Superior temporal gyrus (tissue), 1 donor: Measurements from ENCODE around the gene TXNRD3.
"Not testable (repeated sequence)": the region's sequence is repeated elsewhere in the genome, so short reads cannot be mapped to it uniquely, and the experiment has no call there.

Source experiments
- DNase-seq: peaks from one replicate; pipeline ENCODE4 v3.0.0-alpha.2; 2016; ENCODE audit errors: extremely low spot score

The TXNRD3 gene

DNA sequence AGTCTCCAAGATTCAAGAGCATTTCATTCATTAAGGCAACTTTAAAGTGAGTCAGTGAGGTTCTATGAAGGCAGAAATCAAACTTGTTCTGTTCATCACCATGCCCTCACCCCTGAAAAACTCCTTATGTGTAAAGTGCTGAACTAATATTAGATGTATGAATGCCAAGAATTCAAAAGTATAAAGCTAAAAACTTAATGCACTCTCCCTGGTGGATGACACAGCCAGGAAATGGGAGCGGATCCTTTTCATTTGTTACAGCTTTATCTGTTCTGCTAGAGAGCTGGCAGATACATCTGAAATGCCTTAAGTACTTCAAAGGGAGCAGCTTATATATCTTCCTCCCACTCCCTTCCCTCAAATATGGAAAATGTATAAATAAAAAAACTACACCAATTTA lies 8.2 kb downstream of the TXNRD3 start:
- no peak for DNase-seq

DNA sequence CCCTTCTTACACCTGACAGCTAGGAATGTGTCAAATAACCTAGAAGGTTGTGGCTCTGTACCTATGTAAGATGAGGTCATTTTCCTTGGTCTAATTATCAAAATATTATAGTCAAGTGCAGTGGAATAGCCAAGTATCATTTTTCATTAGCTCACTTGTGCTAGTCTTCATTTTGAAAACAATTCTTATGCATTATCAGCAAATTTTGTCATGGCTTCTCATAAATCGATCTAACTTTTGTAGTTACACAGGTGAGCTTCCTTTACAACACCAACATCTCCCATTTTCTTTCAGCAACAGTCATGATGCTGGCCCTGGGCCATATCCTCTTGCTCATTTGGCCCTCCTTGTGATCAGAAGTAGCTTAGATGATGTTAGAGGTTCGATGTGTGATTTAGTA lies 10.3 kb downstream of the TXNRD3 start:
- DNase-seq = no peak

DNA sequence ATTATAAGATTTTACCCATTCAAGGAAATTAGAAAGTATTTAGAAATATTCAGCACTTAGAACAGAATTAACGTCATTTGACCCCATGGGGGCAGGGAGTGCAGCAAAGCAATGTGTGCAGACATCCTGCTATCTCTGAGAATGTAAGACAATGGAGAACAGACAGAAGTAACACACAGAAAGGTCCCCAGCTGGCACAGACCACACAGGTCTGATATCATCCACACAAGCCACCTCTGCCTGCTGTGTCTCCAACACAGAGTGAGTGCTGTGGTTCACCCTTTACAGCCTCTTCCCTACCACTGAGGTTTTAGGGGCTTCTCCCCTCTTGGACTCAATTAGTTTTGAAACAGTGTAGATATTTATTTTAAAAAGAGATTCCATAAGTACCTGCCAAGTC lies 16.1 kb downstream of the TXNRD3 start:
- no peak for DNase-seq

DNA sequence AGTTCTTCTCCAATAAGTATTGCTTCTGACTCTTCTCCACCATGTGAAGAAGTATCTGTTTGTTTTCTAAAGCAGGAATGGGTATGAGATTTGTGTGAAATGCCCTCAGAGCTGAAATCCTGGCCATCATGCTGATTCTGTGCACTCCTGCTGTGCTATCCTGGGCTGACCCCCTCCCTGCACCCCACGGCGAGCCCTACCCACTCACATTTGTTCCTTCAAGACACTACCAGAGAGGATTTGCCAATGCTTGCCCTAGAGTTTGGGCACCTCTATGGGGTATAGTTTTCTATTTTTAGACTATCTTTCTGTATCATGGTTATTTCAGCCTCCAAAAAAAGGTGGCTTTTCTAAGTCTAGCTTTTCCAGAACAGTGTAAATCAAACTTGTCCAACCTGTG lies 18.5 kb downstream of the TXNRD3 start:
- no peak for DNase-seq

DNA sequence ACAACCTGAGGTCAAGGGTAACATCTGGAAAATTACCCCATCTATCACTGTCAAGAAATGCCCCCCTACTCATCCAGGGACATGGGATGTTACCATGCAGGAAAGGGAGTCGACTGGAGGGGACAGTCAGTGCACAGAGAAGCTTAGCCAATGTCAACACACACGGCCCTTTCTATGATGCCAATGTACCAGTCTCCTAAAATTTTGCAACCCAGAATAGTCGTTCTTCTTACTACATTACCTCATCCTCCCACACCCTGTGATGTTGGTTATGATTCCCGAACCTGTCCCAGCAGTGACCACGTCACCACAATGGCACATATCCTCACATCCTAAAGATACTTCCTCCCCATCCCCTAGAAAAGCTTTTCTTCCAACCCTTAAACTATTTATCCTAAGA lies 20.1 kb downstream of the TXNRD3 start:
- no peak for DNase-seq

DNA sequence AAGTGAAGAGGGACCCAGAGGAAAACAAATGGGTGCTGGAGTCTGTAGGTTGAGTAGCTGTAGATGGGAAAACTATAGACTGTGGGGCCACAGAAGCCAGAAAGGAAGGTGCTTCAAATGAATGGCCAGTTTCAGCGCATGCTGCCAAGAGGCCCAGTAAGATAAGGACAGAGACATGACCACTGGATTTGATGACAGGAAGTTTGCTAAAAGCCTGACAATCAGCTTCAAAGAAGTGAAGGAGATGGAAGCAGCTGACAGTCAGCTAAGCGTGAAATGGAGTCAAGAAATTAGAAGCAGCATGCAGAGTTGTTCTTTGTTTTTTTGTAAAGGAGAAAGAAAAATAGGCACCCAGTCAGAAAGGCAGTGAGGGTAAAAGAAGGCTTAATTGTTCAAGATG lies 24.9 kb downstream of the TXNRD3 start:
- no peak for DNase-seq

DNA sequence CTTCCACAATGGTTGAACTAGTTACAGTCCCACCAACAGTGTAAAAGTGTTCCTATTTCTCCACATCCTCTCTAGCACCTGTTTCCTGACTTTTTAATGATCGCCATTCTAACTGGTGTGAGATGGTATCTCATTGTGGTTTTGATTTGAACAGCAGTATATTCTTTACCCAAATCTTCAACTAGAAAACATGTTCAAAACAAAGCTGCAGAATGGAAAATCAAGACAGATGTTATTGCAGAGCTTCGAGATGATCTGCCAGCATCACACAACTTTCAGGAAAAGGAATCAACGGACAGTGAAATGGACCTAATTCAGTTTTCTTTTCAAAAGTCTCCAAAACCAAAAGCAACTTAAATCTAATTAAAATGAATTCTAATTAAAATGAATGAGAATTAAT lies 29.2 kb downstream of the TXNRD3 start:
- DNase-seq = not testable (repeated sequence)

DNA sequence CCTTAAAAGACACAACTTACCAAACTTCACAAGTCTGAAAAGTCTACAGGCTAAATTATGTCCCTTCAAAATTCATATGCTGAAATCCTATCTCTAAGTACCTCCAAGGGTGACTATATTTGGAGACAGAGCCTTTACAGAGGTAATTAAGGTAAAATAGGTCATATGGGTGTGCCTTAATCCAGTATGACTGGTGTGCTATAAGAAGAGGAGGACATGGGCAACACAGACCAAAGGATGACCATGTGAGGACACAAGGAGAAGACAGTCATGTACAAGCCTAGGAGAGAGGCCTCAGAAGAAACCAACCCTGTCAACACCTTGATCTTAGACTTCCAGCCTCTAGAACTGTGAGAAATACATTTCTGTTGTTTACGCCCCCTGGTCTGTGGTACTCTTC lies 32.2 kb downstream of the TXNRD3 start:
- DNase-seq = no peak

DNA sequence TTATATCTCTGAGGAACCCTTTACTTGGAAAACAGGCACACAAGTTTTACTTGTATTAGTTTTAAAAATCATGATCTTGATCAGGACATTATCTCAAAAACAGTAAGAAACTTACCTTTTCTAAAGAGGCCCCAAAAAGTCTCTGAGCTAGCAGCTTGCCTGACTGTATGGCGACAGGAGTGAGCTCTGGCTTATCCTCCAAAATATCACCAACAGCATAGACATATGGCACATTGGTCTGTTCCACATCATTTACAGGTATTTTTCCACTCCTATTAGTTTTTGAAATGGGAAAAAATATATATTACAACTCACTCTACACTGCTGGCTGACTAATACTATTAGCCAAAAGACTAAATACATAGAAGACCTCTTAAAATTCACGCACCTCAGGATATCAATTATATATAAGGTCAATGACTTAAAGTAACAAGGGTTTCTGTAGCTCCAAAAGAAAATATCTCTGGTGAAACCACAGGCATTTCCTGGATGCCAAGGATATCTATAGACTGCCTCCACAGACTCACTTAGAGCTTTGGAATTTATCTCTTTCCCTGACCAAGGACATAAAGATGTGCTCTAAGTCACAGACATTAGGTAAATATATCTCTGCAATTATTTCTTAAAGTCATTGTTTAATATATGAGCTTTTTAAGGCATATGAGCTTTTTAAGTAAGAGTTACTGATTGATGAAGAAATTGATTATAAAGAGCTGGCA lies 33.1 kb downstream of the TXNRD3 start:
- DNase-seq = no peak

DNA sequence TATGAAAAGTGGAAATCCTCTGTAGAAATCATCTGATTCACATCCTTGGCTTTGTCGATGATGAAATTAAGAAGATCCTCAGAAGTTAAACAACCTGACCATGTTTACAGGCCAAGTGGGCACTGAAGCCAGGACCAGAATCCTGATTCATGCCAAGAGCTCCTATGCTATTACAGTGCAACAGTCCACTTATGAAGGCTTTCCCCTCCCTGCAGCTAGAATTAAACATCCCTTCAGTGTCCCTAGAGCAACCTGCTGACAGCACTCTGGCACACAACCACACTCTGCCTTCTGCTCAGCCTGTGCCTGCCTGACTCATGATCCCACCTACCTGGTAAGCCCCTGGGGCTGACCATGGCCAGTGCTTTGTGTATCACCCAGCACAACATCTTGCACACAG lies 33.8 kb downstream of the TXNRD3 start:
- DNase-seq = no peak

DNA sequence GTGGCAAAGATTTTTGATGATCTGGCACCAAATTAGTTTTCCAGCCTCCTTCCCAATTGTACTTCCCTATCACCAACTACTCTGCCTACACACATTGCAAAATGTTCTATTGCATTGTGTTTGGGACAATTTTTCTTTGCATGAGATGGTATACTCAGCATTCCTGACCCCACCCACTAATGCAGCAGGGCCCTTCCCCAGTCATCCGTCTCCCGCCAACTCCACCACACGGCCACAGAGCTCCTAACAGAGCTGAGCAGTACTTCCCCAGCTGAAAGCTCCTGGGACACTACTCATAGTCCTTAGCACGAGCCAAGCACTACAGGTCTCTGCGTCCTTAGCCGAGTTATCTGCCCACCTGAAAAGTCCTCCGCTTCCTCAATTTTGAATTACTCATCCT lies 34.2 kb downstream of the TXNRD3 start:
- no peak for DNase-seq

DNA sequence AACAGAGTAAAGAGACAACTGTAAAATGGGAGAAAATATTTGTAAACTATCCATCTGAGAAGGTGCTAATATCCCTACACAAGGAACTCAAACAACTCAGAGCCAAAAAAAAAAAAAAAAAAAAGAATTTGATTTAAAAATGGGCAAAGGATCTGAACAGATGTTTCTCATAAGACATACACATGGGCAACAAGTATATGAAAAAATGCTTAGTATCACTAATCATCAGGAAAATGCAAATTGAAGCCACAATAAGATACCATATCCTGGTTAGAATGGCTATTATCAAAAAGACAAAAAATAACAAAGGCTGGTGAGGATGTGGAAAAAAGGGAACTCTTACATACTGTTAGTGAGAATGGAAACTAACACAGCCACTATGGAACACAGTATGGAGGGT lies 36.2 kb downstream of the TXNRD3 start:
- DNase-seq = no peak

DNA sequence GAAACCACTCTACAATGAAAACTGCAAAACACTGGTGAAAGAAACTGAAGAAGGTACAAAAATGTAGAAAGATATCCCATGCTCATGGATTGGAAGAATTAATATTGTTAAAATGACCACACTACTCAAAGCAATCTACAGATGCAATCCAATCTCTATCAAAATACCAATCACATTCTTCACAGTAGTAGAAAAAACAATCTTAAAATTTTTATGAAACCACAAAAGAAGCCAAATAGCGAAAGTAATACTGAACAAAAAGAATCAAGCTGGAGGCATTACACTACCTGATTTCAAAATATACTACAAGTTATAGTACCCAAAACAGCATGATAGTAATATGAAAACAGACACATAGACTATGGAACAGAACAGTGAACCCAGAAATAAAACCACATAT lies 36.9 kb downstream of the TXNRD3 start:
- no peak for DNase-seq

DNA sequence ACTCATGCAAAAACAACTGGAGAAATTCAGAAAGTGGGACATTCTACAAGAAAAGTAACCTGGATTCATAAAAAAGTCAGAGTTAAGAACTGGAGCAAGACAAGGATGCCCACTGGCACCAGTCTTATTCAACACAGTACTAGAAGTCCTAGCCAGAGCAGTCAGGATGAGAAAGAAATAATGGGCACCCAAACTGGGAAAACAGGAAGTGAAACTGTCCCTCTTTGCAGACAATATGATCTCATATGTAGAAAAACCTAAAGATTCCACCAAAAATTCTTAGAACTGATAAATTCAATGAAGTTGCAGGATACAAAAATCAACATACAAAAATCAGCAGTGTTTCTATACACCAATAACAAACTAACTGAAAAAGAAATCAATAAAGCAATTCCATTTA lies 37.4 kb downstream of the TXNRD3 start:
- no peak for DNase-seq

DNA sequence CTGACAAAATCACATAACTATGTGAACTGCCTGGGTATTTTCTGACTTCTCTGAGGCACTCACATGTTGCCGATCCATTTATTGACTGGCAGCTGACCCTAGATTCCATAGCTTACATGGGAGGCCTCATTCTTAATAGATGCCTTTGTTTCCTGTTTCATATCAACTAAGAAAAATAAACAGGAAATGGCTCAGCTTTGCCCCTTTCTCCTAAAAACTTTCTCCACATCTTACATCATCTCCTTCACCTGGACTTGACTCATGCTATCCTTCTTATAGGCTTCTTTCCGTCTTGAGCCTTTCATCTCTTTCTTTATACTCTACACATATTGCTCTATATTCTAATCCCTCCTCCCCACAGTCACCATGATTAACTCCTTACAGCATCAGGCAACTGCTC lies 38.0 kb downstream of the TXNRD3 start:
- DNase-seq = no peak

DNA sequence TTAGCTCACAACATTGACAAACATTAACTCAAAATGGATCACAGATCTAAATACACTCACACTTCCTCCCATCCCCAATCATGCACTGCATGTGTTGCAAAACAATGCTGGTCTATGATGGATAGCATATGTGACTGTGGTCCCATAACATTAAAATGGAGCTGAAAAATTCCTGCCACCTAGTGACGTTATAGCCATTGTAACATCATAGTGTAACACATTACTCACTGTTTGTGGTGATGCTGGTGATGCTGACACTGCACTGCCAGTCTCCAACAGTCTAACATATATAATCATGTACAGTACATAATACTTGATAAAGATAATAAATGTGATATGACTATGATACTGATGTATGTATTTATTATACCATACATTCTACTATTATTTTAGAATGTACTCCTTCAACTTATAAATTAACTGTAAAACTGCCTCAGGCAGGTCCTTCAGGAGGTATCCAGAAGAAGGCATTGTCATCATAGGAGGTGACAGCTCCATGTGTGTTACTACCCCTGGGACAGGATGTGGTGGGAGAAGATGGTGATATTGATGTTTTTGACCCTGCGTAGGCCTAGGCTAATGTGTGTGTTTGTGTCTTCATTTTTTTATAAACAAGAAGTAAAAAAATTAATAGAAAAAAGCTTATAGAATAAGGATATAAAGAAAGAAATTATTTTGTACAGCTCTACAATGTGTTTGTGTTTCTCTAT lies 41.3 kb downstream of the TXNRD3 start:
- no peak for DNase-seq

DNA sequence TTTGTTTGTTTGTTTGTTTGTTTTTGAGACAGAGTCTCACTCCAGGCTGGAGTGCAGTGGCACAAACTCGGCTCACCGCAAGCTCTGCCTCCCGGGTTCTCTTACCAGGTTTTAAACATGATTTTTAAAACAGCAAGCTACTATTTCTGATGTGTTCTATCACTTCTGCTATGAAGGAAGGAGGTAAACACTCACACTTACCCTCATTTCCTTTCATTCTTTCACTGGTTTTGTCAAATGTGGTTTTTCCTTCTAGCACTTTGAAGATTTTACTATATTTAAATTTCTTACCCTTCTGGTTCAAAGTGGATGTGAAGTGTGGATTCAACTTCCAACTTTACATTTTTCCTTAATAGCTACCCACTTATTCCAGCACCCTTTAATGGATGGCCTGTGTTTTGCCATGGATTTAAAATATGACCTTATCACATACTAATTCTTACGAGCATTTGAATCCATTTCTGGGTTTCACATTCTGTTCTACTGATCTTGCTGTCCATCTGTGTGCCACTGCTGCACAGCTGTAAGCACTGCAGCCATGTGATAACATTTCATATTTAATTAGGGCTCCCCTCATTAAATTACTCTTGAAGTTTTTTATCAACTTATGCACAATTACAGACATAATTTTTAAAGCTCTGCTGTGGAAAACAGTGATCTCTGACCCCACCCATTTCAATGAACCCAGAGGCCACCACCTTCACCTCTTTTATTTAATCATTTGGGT lies 42.3 kb downstream of the TXNRD3 start:
- DNase-seq = no peak

DNA sequence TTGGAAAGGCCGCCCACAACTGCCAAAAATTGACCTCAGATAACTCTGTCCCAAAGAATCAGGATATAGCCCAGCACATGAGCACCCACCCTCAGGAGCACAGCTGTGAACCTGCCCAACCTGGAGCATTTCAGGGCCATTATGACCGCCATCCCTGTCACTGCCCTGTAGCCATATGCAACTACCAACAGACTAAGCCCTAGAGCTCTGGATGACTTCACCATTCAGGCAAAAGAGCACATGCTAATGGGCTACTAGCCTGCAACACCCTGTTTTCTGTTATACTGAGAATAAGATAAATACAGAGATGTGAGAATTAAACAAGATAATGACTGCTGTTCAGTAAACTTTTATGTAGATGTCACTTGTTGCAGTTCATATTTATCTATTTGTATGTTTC lies 45.0 kb downstream of the TXNRD3 start:
- DNase-seq = no peak

DNA sequence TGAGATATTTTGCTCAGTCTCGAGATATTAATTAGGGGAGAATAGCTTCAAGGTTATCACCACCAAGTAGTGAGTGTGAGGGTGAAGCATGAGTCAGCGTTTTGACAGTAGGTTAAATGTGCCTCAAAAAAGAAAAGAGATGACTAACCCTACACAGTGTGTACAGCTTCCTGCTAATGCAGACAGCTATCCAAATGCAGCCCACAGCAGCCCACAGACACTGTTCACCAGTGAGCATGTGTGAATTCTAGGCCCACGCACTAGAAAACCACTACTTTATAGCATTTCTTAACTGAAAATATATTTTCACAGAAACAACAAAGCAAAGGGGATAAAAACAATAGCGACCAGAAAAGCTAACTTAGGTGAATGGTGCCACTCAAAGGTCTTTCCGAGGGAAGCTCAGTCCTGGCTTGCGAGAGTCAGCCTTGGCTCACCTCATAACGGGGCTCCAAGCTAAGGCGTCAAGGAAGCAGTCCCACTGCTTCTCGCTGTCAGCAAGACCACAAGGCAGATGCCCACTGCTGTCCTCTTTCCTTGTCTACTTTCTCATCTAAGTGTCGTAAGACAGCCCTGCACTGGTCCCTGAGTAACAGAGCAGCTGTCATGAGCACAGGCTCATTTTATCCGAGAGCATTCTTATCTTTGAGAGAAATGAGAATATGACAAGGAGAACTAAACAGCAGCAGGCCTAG lies 47.6 kb downstream of the TXNRD3 start:
- peak; percentile 57 for DNase-seq

DNA sequence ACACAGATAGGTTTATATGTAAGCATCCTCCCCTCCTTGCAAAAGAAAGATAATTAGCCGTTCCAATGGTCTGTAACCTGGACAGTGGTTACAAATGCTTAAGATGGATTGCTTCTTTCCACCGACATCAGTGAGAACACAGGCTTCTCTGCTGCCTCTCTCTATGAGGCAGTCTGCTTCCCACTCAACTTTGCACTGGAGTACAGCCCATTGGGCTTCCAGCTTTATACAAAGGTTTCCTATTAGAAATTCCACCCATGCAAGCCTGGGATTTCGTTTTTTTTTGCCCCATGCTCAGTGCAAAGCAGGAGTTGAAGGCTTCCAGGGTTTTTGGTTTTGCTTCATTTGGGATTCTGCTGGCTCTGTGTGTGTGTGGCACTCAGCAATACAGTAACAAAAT lies 48.9 kb downstream of the TXNRD3 start:
- DNase-seq = peak; percentile 51

DNA sequence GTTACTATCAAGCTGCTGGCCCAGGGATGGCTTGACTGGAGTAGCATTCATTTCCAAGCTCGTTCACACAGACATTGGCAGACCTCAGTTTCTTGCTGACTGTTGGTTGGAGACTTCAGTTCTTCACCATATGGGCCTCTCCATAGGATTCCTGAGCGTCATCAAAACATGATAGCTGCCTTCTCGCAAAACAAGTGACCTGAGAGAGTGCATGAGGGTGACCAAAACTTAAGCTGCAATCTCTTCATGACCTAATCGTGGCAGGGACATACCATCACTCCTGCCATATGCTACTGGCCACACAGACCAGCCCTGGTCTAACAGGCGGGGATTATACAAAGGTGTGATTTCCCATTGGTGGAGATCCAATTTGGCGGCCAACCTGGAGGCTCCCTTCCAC lies 50.2 kb downstream of the TXNRD3 start:
- DNase-seq = no peak

DNA sequence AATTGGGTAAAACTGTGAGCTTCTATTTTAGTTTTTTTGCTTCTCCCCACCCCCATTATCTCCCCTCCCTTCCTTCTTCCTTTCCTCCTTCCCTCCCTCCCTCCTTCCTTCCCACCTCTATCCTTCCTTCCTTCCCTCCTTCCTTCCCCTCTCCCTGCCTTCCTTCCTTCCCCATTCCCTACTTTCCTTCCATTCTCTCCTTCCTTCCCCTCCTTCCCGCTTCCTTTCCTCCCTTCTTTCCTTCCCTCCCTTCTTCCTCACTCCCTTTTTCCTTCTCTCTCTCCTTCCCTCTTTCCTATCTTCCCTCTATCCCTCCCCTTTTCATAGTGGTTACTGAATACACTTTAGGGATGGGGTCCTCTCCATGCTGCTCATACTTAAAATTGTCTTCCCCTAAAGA lies 55.8 kb downstream of the TXNRD3 start:
- DNase-seq = no peak
